ENCODE results near the gene FBXW10.
"Not testable (repeated sequence)": the region's sequence is repeated elsewhere in the genome, so short reads cannot be mapped to it uniquely, and the experiment has no call there.

GRCh38 chr17:18695143-18695542 lies 48.7 kb upstream of the FBXW10 start:
- TF ChIP-seq POLR2A, CTCF (IDR thresholded peaks at IDR 0.05): not testable (repeated sequence)

Data from tibial nerve (tissue), 3 donors.